Activated T-cell treated with anti-CD3 and anti-CD28 coated beads, Interleukin-2, amount 50 U/mL, for 4 hours (primary cell): Measurements from ENCODE around the gene ZNF14. TPM values are rescaled to one million over a fixed set of nuclear protein-coding genes. Genes with fewer than 3 reads are reported as not detected.
"Not testable (repeated sequence)": the region's sequence is repeated elsewhere in the genome, so short reads cannot be mapped to it uniquely, and the experiment has no call there.

Source experiments
- ATAC-seq, 2 donors: fragments of 200-7000 bp; cut with Tn5 transposase; one replicate each; pipeline ENCODE4 v1.10.0; 2021
- DNase-seq: peaks from one replicate; pipeline ENCODE4 v3.0.0-alpha.2; 2020
- H3K27me3 Mint-ChIP-seq: one replicate; pipeline ENCODE4 v1.8.0; 2021; ENCODE audit warnings: low read depth, mixed read lengths
- H3K36me3 Mint-ChIP-seq: one replicate; pipeline ENCODE4 v1.8.0; 2022; ENCODE audit warnings: mixed read lengths; ENCODE audit not compliant: insufficient read depth
- H3K4me1 Mint-ChIP-seq: one replicate; pipeline ENCODE4 v1.8.0; 2021; ENCODE audit warnings: low read depth, mixed read lengths
- H3K4me3 Mint-ChIP-seq: one replicate; pipeline ENCODE4 v1.8.0; 2021; ENCODE audit warnings: mild to moderate bottlenecking, moderate library complexity, mixed read lengths
- H3K9me3 Mint-ChIP-seq: one replicate; pipeline ENCODE4 v1.8.0; 2021; ENCODE audit warnings: mixed read lengths
- total RNA-seq, 3 donors: library from RNA; stranded (reverse); gene quantifications; one replicate each; pipeline ENCODE4 v1.2.1, GENCODE V29; 2021

The ZNF14 gene
- total RNA-seq, 3 donors from 2014 or later: 2.6 to 4.1 (median 3.4) TPM

GRCh38 chr19:19749908-19750841 is 17.3 kb upstream of the ZNF14 start:
- Mint-ChIP-seq H3K9me3 (no peaks in the 10 kb centered on the region), H3K36me3 (no peaks in the 10 kb centered on the region), H3K4me1 (no peaks in the 10 kb centered on the region), H3K27me3 (no peaks in the 10 kb centered on the region), H3K4me3 (no peak overlapping the region)
- ATAC-seq (no peak), DNase-seq (no peak)

DNA sequence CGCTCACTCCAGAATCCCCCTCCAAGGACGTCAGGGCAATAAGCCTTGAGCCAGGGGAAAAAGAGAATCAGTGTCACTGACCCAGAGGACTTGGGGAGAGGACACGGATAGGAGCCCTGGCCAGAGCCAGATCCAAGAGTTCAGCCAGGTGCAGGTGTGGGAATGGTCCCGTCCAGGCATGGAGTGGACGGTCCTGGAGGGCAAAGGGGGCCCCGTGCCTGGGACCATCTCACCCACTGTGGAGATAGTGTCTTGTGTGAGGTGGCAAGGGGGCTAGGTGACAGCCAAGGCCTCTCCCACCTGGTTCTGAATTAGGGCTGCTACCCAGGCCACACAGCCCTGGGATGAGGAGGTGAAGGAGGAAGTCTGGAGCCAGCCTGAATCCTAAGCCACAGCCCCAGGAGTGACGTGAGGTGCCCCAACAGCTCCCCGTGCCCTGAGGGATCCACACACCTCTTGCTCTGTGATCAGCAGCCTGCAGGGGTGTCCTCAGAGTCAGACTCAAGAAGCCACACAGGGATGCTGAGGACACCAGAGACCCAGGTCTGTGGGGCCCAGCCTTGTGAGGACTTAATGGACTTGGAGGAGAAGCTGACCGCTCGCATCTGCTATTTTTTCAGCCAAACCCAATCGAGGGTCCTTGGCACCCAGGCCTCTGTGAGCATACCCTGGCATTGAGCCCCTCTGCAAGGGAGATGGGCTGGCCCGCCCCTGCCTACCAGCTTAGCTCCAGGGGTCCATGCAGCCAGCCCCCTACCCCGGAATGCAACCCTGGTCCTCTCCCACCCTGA is 16.4 kb upstream of the ZNF14 start:
- Mint-ChIP-seq H3K9me3 (no peaks in the 10 kb centered on the region), H3K4me3 (no peak overlapping the region), H3K36me3 (no peaks in the 10 kb centered on the region), H3K27me3 (no peaks in the 10 kb centered on the region), H3K4me1 (no peaks in the 10 kb centered on the region)
- DNase-seq (no peak), ATAC-seq (no peak)

- no peaks in the 10 kb centered on the region for H3K27me3 Mint-ChIP-seq
- H3K4me1 Mint-ChIP-seq: no peaks in the 10 kb centered on the region
- ATAC-seq (no peak), DNase-seq (no peak)
- no peaks in the 10 kb centered on the region for H3K9me3 Mint-ChIP-seq
- no peak overlapping the region for H3K4me3 Mint-ChIP-seq
- H3K36me3 Mint-ChIP-seq: no peaks in the 10 kb centered on the region
Measured at GRCh38 chr19:19748249-19748938, 15.5 kb upstream of the ZNF14 start.

DNA sequence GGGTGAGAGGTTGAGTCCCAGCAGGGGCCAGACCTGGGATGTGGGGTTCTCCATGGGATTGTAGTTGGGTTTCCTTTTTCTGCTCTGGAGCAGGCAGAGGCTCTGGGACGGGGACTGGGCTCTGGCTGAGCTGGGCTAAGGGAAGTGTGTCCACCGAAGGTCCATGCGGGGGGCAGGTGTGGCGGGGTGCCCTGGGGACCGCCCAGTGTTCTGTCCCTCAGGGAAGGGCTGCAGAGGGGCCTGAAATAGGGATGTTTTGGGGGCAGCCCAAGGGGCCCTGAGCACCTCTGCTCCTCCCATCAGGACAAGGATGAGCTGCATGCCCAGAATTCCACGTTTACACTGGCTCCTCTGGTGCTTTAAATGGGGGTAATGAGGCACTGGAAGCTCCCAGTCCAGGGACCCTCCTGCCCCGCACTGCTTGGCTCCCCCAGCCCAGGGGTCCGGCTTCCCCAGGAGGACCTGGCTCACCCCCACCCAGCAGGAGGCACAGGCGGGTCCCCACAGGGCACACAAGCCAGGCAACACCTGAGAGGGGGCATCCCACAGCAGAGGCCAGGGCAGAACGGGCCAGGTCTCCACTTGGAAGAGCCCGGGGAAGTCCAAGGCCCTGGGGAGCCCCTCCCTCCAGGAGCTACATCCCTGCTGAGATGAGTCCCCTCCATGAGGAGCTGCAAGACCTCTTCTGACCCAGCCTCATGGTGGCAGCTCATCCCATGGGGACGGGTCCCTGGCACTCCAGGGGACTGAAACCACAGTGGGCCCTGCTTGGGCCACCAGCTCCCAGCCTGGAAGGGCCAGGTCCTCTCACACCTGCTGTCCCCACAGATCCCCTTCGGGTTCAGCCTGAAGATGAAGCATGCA is 14.7 kb upstream of the ZNF14 start:
- H3K9me3 Mint-ChIP-seq: no peaks in the 10 kb centered on the region
- H3K27me3 Mint-ChIP-seq: no peaks in the 10 kb centered on the region
- ATAC-seq: no peak
- no peak for DNase-seq
- no peaks in the 10 kb centered on the region for H3K4me1 Mint-ChIP-seq
- H3K36me3 Mint-ChIP-seq: no peaks in the 10 kb centered on the region
- no peak overlapping the region for H3K4me3 Mint-ChIP-seq

GRCh38 chr19:19746286-19747213 is 13.6 kb upstream of the ZNF14 start:
- H3K4me3 Mint-ChIP-seq: no peak overlapping the region
- no peaks in the 10 kb centered on the region for H3K9me3 Mint-ChIP-seq
- ATAC-seq (no peak), DNase-seq (no peak)
- H3K4me1 Mint-ChIP-seq: no peaks in the 10 kb centered on the region
- H3K36me3 Mint-ChIP-seq: no peaks in the 10 kb centered on the region
- no peaks in the 10 kb centered on the region for H3K27me3 Mint-ChIP-seq

DNA sequence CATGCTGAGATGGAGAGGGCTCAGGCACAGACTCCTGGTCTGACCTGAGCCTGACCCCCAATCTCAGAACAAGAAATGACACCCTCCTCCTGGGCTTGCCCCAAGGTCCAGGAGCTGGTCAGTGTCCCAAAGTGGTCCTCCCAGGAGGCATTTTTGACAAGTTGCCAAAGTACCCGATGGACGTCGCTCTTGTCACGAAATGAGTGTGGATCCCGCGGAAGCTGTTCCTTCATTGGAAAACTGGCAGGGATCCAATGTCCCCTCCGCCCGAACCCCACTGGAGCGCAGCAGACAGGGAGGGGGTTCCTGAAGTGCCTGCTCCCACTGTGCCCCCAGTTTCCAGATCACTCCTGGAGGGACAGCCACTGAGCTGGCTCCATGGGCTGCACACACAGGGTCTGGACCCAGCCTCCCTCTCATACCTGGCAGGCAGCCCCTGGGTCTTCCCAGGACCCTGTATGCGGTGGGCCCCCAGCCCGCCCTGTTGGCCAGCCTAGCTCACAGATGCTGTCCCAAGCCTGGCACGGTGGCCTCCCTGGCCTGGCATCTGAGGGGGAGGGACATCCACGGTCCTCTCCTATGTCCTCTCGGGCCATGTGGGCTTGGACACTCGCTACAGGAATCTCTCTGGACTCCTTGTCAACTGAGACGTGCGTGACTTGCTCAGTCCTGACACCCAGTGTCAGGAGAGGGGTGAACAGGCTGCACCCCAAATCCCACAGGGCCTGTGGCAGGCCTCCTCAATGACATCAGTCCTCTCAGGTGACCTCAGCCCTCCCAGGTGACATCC is 12.8 kb upstream of the ZNF14 start:
- H3K36me3 Mint-ChIP-seq: no peaks in the 10 kb centered on the region
- ATAC-seq: no peak
- H3K27me3 Mint-ChIP-seq: no peaks in the 10 kb centered on the region
- H3K4me1 Mint-ChIP-seq: no peaks in the 10 kb centered on the region
- H3K9me3 Mint-ChIP-seq: no peaks in the 10 kb centered on the region
- DNase-seq: no peak
- H3K4me3 Mint-ChIP-seq: no peak overlapping the region

DNA sequence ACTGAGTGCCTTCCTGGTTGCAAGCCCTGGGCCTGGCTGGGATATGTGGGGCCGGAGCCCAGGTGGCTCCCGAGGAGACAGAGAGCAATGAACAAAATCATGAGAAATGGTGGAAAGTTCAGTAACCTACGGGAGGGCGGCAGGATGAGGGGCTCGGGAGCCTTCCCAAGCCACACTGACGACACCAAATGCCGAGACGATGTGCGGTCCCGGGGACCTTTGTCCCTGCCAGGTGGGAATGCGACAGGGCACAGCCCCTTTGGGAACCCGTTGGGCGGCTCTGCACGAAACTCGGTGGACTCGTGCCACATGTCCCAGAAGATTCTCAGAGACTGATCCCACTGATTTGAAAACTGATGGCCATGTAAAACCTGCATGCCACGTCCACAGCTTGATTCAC is 11.7 kb upstream of the ZNF14 start:
- Mint-ChIP-seq H3K27me3 (no peaks in the 10 kb centered on the region), H3K4me3 (no peak overlapping the region), H3K9me3 (no peaks in the 10 kb centered on the region), H3K4me1 (no peaks in the 10 kb centered on the region), H3K36me3 (no peaks in the 10 kb centered on the region)
- no peak for ATAC-seq
- DNase-seq: no peak

GRCh38 chr19:19743921-19744320 is 11.0 kb upstream of the ZNF14 start:
- not testable (repeated sequence) for H3K27me3 Mint-ChIP-seq, ATAC-seq, H3K4me3 Mint-ChIP-seq, H3K9me3 Mint-ChIP-seq, H3K36me3 Mint-ChIP-seq, H3K4me1 Mint-ChIP-seq, DNase-seq

DNA sequence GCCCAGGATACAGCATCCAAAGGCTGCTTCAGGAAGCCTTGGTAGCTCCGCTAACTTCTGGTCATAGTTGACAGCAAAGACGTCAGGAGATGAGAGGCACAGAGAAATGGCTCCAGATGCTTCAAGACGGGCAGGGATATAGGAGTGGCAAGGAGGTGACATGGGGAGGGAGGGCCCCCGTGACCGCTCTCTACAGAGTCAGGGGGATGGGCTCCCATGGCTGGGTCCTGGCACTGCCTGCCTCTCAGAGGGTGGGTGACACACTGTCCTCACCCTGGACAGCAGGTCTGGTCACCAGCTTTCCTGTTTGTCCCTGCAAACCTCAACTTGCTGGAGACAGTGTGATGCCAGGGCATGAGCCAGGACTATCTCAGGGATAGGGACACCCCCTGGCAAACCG is 10.3 kb upstream of the ZNF14 start:
- no peak for DNase-seq
- no peaks in the 10 kb centered on the region for H3K9me3 Mint-ChIP-seq
- H3K4me3 Mint-ChIP-seq: no peak overlapping the region
- no peaks in the 10 kb centered on the region for H3K4me1 Mint-ChIP-seq
- no peak for ATAC-seq
- no peaks in the 10 kb centered on the region for H3K27me3 Mint-ChIP-seq
- H3K36me3 Mint-ChIP-seq: no peaks in the 10 kb centered on the region

GRCh38 chr19:19742773-19743172 is 9.9 kb upstream of the ZNF14 start:
- no peaks in the 10 kb centered on the region for H3K9me3 Mint-ChIP-seq
- H3K27me3 Mint-ChIP-seq: no peaks in the 10 kb centered on the region
- ATAC-seq: no peak
- no peak for DNase-seq
- no peak overlapping the region for H3K4me3 Mint-ChIP-seq
- H3K36me3 Mint-ChIP-seq: no peaks in the 10 kb centered on the region
- H3K4me1 Mint-ChIP-seq: no peaks in the 10 kb centered on the region

DNA sequence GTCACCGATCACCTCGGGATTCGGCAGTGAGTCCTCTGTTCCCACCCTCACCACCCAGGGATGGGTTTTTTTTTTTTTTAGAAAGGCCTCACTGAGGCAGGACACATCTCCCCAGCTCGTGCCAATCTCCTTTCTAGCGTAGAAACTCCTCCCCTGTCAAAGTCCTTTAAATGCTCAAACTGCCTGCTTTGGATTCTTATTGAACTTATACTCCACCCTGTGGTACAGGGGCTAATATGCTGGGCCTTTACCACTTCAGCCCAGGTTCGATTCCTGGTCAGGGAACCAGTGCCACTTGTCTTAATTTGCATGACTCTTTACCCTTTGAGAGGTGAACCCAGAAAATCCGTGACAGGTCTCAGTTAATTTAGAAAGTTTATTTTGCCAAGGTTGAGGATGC is 8.3 kb upstream of the ZNF14 start:
- H3K36me3 Mint-ChIP-seq: no peaks in the 10 kb centered on the region
- DNase-seq (no peak), ATAC-seq (no peak)
- no peaks in the 10 kb centered on the region for H3K4me1 Mint-ChIP-seq
- H3K4me3 Mint-ChIP-seq: no peak overlapping the region
- no peaks in the 10 kb centered on the region for H3K27me3 Mint-ChIP-seq
- no peaks in the 10 kb centered on the region for H3K9me3 Mint-ChIP-seq

- no peaks in the 10 kb centered on the region for H3K4me1 Mint-ChIP-seq
- no peaks in the 10 kb centered on the region for H3K9me3 Mint-ChIP-seq
- DNase-seq (no peak), ATAC-seq (no peak)
- H3K4me3 Mint-ChIP-seq: no peak overlapping the region
- H3K27me3 Mint-ChIP-seq: no peaks in the 10 kb centered on the region
- no peaks in the 10 kb centered on the region for H3K36me3 Mint-ChIP-seq
Measured at GRCh38 chr19:19740755-19741154, 7.8 kb upstream of the ZNF14 start.
